K562 (cell line): Measurements from ENCODE around the gene NBEAL2. TPM values are rescaled to one million over a fixed set of nuclear protein-coding genes. Genes with fewer than 3 reads are reported as not detected.

Source experiments
- ARID1B ChIP-seq: fragments of 450-650 bp; IDR thresholded peaks from 2 replicates; pipeline ENCODE4 v1.6.1; 2016; ENCODE audit warnings: antibody characterized with exemption, mild to moderate bottlenecking, inconsistent platforms
- ARID4B ChIP-seq: sonication (generic); formaldehyde crosslinking; IDR thresholded peaks from 2 replicates; pipeline ENCODE4 v1.8.0; 2022; ENCODE audit warnings: mild to moderate bottlenecking, missing genetic modification reagents
- CREB1 ChIP-seq, 2 experiments: sonication (generic) in 1 of 2; formaldehyde crosslinking in 1 of 2; IDR thresholded peaks; 2 replicates each; pipeline versions ENCODE4 v1.6.1 to v1.8.0; 2012 to 2022; ENCODE audit warnings: inconsistent platforms in 1 of 2, mild to moderate bottlenecking in 1 of 2, missing genetic modification reagents in 1 of 2, moderate library complexity in 1 of 2
- CSDE1 ChIP-seq, 2 experiments: fragments of 450-650 bp; IDR thresholded peaks; 2 replicates each; pipeline ENCODE4 v1.6.1; 2016; ENCODE audit warnings: mild to moderate bottlenecking in 1 of 2
- CTCF ChIP-seq, 3 experiments: IDR thresholded peaks in 2 of 3; conservative IDR thresholded peaks in 1 of 3; 2 replicates each; pipeline ENCODE4 v1.5.1; 2011 to 2012; ENCODE audit warnings: low read length in 3 of 3, mild to moderate bottlenecking in 3 of 3, control low read depth in 2 of 3, improper control_type of control experiment in 1 of 3, inconsistent platforms in 1 of 3, low read depth in 1 of 3, mixed read lengths in 1 of 3, moderate library complexity in 1 of 3; ENCODE audit not compliant: insufficient read depth in 2 of 3
- E2F3 ChIP-seq: fragments of 250-450 bp; sonication (Bioruptor Pico); IDR thresholded peaks from 2 replicates; pipeline ENCODE4 v1.4.0; 2020; ENCODE audit warnings: mild to moderate bottlenecking
- EGR1 ChIP-seq: fragments of 450-650 bp; conservative IDR thresholded peaks from 2 replicates; pipeline ENCODE4 v1.6.1; 2017; ENCODE audit warnings: mild to moderate bottlenecking
- ESRRB ChIP-seq: fragments of 250-450 bp; sonication (Bioruptor Pico); IDR thresholded peaks from 2 replicates; pipeline ENCODE4 v1.5.0; 2020; ENCODE audit warnings: mild to moderate bottlenecking, moderate library complexity, borderline replicate concordance
- FUS ChIP-seq: fragments of 200-400 bp; formaldehyde crosslinking; optimal IDR thresholded peaks from 2 replicates; pipeline ENCODE3; 2017; ENCODE audit warnings: low read depth, low read length
- IRF9 ChIP-seq: fragments of 450-650 bp; IDR thresholded peaks from 2 replicates; pipeline ENCODE4 v1.6.1; 2016; ENCODE audit warnings: missing biosample characterization, missing genetic modification characterization
- KDM1A ChIP-seq, 2 experiments: fragments of 450-650 bp; IDR thresholded peaks; 2 replicates each; pipeline ENCODE4 v1.6.1; 2016; ENCODE audit warnings: mild to moderate bottlenecking in 2 of 2
- KHSRP ChIP-seq: fragments of 450-650 bp; IDR thresholded peaks from 2 replicates; pipeline ENCODE4 v1.6.1; 2017
- MAX ChIP-seq: sonication (generic); formaldehyde crosslinking; IDR thresholded peaks from 2 replicates; pipeline ENCODE4 v1.9.0; 2022; ENCODE audit warnings: mild to moderate bottlenecking, missing genetic modification reagents
- ZBTB11 ChIP-seq, 3 experiments: fragments of 200-800 bp in 1 of 3; fragments of 250-450 bp in 1 of 3; fragments of 450-650 bp in 1 of 3; sonication (Bioruptor Pico) in 1 of 3; sonication (Bioruptor generic) in 1 of 3; formaldehyde crosslinking in 1 of 3; IDR thresholded peaks; 2 replicates each; pipeline versions ENCODE4 v1.6.1 to v1.8.0; 2016 to 2022; ENCODE audit warnings: mild to moderate bottlenecking in 2 of 3, missing genetic modification characterization in 2 of 3, missing compliant biosample characterization in 1 of 3, moderate library complexity in 1 of 3
- ZNF121 ChIP-seq: sonication (generic); formaldehyde crosslinking; conservative IDR thresholded peaks from 2 replicates; pipeline ENCODE4 v1.8.0; 2022; ENCODE audit warnings: missing genetic modification reagents
- polyA plus RNA-seq, 8 experiments: library from polyadenylated mRNA; depleted of rRNA in 4 of 8; stranded (reverse) in 5 of 8; unstranded in 3 of 8; fragments of >200 nt; fragmentation: Nextera tagmentation in 2 of 8; fragmentation: Illumina TruSeq in 1 of 8; extraction: Ambion mirVana in 2 of 8; extraction: Trizol in 1 of 8; gene quantifications; 2 replicates each; pipeline versions ENCODE4 v1.2.1 to v1.2.3, GENCODE V29; 2011 to 2014; ENCODE audit warnings: inconsistent platforms in 1 of 8, missing spikeins in 1 of 8
- total RNA-seq, 7 experiments: library from RNA; depleted of rRNA in 6 of 7; stranded (reverse); fragments of >200 nt in 6 of 7; fragmentation: Illumina TruSeq in 2 of 7; extraction: Trizol in 2 of 7; gene quantifications; 2 replicates each; pipeline versions ENCODE4 v1.2.1 to v1.2.3, GENCODE V29; 2011 to 2021; ENCODE audit warnings: low replicate concordance in 1 of 7

NBEAL2 gene
- total and polyA plus RNA-seq, 9 of the 15 experiments (the other 6 are each of a cell fraction or from before 2014, with no cell fraction given) = 0.06 to 114 (median 29.6) TPM

GRCh38 chr3:46979958-46980497 lies 562 bp downstream of the NBEAL2 start (continued):
- TF ChIP-seq ZBTB11 (CRISPR knock-in tag; IDR thresholded peaks at IDR 0.05) (no peak; a peak in 1 of 6 replicates), FUS (no peak), ARID4B (peak; percentile 8; the same call in 1 of the 2 replicates), ZNF121 (CRISPR knock-in tag) (no peak), CREB1 (IDR thresholded peaks at IDR 0.05) (no peak), CREB1 (CRISPR knock-in tag; IDR thresholded peaks at IDR 0.05) (no peak; the same call in 1 of the 2 replicates), EGR1 (peak; percentile 33), CSDE1 (IDR thresholded peaks at IDR 0.05) (no peak), ARID1B (no peak), KHSRP (no peak), IRF9 (tag) (no peak), MAX (CRISPR knock-in tag) (peak; percentile 58; the same call in 1 of the 2 replicates), CTCF (IDR thresholded peaks at IDR 0.05 in 2 of 3, conservative IDR thresholded peaks at IDR 0.05 in 1 of 3; ENCODE audit: insufficient read depth in 2 of 3, low read depth in 1 of 3, low read length in 3 of 3) (no peak), ESRRB (no peak), KDM1A (IDR thresholded peaks at IDR 0.05) (no peak), E2F3 (no peak)
